GM10248 (cell line): ENCODE measurements around the gene MGST3.

Source experiments
- CTCF ChIA-PET: fragments of 300-600 bp; sonication (Branson Sonifier 250); formaldehyde crosslinking; extraction: SDS; loops from one replicate; lab custom pipeline; 2021; ENCODE audit warnings: antibody characterized with exemption; lab: Yijun Ruan, JAX
- POLR2A ChIA-PET: fragments of 350-650 bp; sonication (Branson Sonifier 250); formaldehyde crosslinking; extraction: SDS; loops from one replicate; lab custom pipeline; 2020; ENCODE audit warnings: antibody characterized with exemption; lab: Yijun Ruan, JAX
- DNase-seq: peaks from one replicate; pipeline ENCODE4 v3.0.0; 2012; ENCODE audit errors: extremely low spot score
- TF ChIP-seq, protein P1 (sequence below): IDR thresholded peaks from 2 replicates; pipeline ENCODE4 v1.5.1; 2012; ENCODE audit warnings: mild to moderate bottlenecking, low read depth; ENCODE audit errors: extremely low read depth, missing control alignments, control extremely low read depth

Gene MGST3

DNA sequence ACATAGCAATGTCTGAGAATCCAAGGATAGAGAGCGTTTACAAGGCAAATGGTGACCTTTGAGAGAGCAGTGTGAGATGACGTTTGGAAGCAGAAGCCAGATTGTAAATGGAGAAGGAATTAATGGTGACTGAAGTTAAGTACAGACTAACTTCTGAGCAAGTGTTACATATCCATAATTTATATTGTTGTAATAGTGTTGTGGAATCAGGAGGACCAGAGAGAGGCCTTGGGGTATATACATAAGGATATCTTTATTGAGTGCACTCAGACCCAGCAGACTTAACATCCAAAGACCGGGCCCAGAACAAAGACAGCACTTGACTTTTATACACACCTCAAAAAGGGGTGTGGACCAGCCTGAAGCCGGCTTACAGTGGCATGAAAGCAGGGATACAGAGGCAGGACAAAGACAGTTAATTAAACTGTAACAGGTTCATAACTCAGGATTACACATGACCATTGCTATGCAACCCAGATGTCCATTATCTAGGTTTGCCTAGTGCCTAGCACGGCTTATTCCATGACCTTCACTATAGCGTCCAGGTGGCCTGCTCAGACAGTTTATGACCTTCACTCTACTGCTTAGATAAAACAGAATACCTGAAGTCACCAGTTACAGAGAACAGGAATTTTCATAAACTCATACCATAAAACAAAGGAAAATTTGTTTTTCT, 2.7 kb upstream of the MGST3 start:
- DNase-seq, result no peak
- TF ChIP-seq, protein P1, sequence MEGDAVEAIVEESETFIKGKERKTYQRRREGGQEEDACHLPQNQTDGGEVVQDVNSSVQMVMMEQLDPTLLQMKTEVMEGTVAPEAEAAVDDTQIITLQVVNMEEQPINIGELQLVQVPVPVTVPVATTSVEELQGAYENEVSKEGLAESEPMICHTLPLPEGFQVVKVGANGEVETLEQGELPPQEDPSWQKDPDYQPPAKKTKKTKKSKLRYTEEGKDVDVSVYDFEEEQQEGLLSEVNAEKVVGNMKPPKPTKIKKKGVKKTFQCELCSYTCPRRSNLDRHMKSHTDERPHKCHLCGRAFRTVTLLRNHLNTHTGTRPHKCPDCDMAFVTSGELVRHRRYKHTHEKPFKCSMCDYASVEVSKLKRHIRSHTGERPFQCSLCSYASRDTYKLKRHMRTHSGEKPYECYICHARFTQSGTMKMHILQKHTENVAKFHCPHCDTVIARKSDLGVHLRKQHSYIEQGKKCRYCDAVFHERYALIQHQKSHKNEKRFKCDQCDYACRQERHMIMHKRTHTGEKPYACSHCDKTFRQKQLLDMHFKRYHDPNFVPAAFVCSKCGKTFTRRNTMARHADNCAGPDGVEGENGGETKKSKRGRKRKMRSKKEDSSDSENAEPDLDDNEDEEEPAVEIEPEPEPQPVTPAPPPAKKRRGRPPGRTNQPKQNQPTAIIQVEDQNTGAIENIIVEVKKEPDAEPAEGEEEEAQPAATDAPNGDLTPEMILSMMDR, result no peak
- POLR2A ChIA-PET, result no interaction called here

DNA sequence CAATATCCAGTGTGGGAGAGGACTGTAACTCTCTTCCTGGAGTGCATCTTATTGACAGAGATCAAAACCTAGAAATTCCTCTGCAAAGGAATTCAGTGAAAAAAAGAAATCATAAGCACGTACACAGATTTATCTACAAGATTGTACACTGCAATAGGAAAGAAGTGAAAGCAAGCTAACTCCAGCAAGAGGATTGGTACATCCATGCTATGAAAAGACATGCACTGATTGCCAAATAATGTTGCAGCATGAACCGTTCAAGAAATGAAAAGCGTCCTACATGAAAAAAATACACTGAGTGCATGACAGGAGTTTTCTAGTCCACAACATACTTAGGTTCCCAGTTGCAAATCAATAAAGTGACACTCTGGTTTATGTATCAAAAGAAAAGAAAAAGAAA, 1.9 kb upstream of the MGST3 start:
- TF ChIP-seq, protein P1, result no peak
- DNase-seq, result no peak
- ChIA-PET POLR2A (no interaction called here), CTCF (no interaction called here)

More for the DNA sequence above, 2.7 kb upstream of the MGST3 start:
- CTCF ChIA-PET, result no interaction called here

DNA sequence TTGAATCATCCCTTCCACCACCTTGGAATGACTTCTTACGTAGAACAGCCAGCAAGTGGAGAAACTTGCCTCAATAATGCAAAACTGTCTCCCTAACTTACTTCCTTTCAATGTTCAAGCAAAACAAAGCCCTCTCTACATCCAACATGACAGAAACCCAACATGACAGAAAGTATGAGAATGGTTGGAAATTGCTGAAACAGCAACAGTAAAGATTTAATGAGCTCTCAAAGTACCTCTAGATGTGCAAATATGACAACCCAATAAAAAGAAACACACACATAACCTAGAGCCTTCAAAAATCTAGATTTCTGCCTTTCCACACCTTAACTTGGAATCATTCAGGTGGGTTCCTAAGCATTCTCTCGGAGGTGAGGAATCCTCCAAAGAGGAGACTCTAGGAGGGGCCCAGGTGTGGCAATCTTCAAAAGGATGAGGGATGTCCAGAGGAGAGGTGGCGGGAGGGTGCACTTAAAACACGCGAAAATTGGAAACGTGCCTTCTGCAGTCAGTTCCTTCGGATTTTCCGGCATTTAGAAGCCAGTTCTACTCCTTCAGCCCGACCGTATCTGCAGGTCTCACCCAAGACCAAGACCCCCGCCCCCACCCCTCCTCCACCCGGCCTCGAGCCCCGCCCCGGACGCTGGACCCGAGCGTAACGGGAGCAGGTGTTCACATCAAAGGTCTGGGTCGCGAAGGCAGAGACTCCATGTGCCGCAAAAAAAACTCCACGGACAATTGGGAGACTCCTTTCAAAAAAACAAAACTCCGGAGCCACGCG, 996 bp upstream of the MGST3 start:
- CTCF ChIA-PET, result interaction anchor here (1.5 kb wide), 1 partner anchor 263 kb away, joined by 6 read pairs; no protein-coding TSS in a partner anchor
- POLR2A ChIA-PET, result no interaction called here
- no peak for DNase-seq
- TF ChIP-seq, protein P1, result no peak

DNA sequence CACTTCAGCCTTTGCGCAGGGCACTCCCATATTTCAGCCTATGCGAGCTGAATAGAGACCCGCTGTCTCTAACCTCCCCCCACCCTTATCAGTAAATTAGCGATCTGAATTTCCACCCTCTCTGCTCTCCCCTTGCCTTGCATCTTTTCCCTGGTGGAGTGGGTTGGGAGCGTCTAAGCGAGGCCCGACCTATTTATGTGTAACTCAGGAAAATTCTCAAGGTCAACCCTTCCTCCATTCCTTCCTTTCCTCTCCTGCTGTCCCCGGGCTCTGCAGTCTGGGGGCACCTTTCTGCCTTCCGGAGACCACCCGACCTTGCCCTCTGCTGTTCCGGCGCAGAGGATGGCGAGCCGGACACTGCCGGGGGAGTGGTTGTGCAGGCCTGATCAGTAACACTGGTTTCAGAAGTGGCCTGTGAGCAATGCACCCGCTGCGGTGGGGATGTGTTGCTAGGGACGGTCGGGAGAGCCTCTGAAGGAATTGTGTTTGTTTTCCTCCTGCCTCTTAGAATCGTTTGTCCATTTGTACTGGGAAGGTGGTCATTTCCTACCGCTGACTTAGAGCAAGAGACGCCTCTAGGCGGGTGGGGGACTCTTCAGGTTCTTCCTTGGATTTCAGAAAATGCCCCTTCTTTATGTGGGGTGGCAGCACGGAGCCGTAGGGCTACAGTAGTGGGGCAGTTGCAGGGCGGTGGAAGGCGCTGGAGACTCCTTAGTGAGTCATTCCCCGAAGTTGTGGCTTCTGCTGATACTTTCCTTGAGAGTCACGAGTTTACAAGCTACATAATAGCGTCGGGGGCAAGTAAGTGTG, 513 bp downstream of the MGST3 start:
- DNase-seq, result peak; percentile 28
- TF ChIP-seq, protein P1, result no peak
- CTCF ChIA-PET, result interaction anchor here (0.9 to 2.4 kb wide), 4 partner anchors 14 to 264 kb away, joined by 3 to 7 read pairs (median 5); partner anchors contain the start of gene ALDH9A1
- POLR2A ChIA-PET, result no interaction called here

DNA sequence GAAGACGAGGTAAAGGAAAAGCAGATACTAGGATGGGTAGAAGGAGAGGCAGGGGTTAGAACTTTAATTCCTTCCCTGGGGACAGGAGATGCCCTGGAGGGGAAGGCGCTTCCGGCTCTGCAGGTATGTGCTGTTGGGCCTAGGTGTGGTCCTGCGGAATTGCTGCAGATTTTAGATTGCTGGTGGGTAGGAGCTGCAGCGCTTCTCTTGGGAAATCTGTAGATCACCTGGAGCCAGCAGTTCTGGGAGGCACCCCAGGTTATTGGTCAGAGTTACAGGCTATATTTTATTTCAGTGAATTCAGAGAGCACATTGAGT, 1.1 kb downstream of the MGST3 start:
- no peak for DNase-seq
- TF ChIP-seq, protein P1, result no peak
- ChIA-PET POLR2A (no interaction called here), CTCF (interaction anchor here (0.9 to 2.4 kb wide), 4 partner anchors 14 to 66 kb away, joined by 3 to 7 read pairs (median 4); partner anchors contain the start of gene ALDH9A1)

DNA sequence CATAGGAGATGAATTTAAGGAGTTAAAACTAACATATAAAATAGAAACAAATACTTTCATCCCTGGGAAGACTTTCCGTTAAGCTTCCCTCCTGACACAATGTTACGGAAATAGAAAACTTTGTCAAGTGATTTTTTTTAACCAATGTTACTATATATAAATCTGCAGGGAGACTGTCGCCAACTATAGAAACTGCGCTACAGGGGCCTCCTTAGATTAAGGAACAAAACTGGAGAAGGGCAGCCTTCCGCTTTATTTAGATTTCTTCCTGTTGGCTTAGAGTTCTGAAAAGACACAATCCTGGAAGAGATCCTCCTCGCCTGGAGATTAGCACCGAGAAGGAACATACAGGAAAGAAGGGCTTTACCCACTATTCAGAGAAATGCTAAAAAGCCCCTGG, 1.5 kb downstream of the MGST3 start:
- ChIA-PET POLR2A (no interaction called here), CTCF (interaction anchor here (0.9 to 2.4 kb wide), 4 partner anchors 26 to 65 kb away, joined by 3 to 7 read pairs (median 4); partner anchors contain the start of gene ALDH9A1)
- no peak for DNase-seq
- TF ChIP-seq, protein P1, result no peak
